Mesenteric fat pad (tissue), 1 donor: ENCODE data around the gene MTA3. TPM values are rescaled to one million over a fixed set of nuclear protein-coding genes. Genes with fewer than 3 reads are reported as not detected.

Experiments used
- DNase-seq: peaks from one replicate; pipeline ENCODE4 v3.0.0-alpha.2; 2020; ENCODE audit warnings: low spot score
- total RNA-seq: library from RNA; stranded (reverse); fragmentation: NEBNext Ultra II Directional; extraction: Animal tissue kit (Norgen Biotek cat#: 25700); gene quantifications from one replicate; pipeline ENCODE4 v1.2.1, GENCODE V29; 2021
- donor health status: DM: yes; HTN: yes; CAD: no.

Gene MTA3
- total RNA-seq, 1 donor from 2014 or later = 35.2 TPM

DNA sequence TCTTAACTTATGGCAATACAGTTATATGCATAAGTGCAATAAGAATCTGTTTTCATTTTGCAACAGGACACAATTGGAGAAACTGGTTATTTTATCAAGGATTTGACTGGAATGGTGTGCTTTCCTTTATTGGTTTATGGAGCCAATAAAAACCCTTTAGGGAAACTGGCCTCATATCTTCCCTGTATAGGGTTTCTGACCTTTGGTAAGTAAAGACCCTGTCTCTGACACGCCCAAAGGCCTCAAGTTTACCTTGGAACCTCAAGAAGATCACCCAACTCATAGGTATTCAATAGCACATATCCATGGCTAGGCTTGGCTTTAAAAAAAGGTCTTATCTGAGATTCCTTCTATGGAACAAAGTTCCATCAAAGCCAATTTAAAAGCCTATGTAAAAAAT is 212.7 kb downstream of the MTA3 start:
- no peak for DNase-seq

DNA sequence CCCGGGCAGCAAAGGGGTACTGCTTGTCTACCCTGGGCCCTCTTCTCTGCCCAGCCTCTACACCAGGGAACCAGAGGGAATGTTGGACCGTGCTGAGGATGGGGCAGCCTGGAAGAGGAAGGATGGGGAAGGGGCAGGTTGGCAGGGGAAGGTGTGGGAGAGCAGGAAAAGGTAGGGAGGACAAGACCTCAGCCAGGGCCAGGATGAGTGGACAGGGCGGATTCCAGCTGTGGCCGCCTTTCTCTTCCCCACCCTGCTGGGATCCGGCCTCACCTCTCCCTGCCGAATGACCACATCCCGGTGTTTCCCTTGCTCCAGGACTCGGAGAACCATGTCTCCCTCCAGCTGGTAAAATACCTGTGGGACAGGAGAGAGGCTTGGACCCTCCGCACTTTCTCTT is 215.1 kb downstream of the MTA3 start:
- DNase-seq = no peak

DNA sequence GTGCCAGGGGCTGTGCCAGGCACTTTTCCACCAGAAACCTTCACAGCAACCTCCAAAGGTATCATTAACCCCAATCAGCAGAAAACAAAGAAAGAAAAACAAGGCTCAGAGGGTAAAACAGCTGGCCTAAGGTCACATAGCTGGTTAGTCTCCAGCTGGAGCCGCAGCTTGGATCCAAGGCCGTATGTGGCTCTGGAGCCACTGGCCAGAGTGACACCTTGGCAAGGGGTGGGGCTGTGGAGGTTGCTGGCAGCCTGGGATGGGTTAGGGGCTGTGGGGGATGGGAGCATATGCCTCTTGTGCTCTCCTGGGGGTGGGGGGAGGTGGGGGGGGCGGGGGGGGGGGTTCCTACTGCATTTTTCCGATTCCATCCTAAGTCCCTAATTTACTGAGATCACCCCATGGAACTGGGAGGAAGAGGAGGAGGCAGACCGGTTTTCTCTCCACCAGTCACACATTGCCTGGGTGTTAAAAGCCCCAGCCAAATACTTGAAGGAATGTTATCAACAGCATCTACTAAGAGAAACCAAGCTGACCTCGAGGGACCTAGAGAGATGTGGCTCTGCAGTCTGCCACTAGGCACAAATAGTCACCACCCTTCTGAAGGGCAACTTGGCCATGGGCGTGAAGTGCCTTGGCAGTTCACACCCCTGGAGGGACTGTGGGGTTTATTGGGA is 215.9 kb downstream of the MTA3 start:
- no peak for DNase-seq

DNA sequence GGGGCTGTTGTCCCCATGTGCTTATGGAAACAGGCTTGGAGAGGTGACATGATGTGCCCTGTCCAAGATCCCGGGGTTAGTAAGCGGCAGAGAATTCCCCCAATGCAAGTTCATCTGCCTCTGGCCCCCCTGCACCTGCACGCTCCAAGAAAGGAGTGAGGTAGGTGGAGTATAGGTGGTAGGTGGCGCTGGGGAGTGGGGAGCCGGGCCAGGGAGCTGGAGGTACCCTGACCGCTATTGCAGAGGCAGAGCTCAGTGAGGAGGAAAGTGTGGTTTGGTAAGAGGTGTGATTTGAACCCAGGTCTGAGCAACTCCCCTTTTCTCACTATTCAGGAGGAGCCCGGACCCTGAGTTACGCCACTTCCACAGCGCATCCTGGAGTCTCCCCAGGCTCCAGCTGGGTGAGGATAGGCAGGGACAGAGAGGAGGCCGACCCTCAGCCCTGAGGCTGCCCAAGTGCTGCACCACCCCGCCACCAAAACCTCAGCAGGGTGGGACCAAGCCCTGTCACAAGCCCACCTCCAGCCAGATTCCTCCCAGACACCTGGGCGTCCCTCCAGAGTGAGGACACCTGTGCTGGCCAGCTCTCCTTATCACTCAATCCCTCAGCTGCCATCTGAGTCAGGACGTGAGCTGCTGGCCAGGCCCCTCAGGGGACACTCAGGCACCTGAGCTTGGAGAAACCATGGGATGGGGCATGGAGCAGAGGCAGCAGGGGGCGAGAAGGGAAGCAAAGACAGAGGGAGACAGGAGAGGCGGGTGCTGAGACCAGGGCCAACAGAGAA is 218.3 kb downstream of the MTA3 start:
- peak; percentile 75 for DNase-seq

DNA sequence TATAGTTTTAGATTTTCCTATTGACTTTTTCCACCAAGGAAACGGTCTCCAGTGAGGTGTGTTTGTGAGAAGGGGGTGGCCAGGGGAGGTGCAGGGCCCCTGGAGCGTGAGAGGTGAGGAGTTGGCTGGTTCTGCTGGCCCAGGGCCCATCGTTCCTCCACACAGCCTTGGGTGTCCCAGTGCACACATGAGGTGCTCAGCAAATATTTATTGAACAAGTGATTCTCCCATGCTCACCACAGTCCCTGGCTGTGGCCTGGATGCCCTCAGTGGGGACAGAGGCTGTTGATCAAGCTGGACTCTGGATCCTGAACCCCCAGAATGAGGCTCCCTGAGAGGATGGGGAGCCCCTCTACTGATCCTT is 219.0 kb downstream of the MTA3 start:
- DNase-seq = peak; percentile 43

DNA sequence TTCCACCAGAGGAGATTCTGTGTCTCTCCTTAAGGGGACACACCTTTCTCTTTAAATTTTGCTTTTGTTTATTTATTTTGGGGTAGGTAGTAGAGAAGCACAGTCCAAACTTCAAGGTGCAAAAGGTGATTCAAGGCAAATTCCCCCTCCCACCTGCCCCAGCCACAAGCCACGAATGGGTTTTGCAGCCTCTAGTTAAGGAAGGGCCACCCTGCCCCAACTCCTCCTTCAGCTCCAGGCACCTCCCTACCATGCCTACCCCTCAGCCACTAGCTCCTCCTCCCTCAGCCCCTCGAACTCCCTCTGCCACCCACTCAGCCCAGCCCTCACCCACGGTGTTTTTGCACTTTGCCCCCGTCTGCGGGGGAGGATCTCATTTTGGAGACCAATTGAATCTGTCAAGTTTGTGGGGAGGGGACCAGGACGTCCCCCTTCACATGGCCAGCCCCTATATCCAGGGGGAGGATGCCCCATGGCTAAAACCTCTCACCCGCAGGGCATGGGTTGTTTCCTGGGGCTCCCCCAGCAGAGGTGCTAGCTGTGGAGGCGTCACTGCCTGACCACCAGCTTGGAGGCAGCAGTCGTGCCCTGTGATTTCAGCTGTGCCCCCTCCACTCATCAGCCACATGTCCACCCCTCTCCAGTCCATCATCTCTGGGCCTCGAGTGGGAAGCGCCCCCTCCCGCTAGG is 219.5 kb downstream of the MTA3 start:
- peak; percentile 83 for DNase-seq

DNA sequence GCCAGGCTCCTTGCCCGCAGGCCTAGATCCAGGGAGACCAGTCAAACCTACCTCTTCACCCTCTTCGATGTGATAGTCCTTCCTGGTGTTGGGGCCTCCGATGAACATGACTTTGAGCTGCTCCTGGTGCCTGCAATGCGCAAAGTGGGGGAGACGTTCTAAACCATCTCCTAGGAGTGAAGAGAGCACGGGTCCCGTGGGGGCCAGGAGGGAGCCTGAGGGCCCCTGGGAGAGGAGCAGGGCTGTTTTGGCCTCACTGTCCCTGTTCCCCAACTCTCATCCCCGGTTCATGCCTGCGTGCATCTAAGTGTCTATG is 220.0 kb downstream of the MTA3 start:
- peak; percentile 39 for DNase-seq

DNA sequence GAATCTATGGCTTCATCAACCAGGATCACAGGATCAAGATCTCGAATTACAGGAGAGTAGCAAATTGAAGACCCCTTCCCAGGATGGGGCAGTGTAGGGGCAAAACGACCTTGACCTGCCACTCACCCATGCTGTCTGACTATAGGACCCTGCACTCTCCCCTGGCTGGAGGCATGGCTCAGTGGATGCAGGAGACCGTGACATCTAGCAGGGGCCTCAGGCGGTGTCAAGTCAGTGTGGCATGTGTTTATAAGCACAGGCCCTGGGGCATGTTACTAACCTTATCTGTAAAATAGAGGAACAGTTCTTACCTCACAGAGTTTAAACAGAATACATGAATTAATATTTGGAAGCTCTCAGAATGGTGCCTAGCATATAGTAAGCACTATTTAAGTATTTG is 220.4 kb downstream of the MTA3 start:
- DNase-seq = no peak

DNA sequence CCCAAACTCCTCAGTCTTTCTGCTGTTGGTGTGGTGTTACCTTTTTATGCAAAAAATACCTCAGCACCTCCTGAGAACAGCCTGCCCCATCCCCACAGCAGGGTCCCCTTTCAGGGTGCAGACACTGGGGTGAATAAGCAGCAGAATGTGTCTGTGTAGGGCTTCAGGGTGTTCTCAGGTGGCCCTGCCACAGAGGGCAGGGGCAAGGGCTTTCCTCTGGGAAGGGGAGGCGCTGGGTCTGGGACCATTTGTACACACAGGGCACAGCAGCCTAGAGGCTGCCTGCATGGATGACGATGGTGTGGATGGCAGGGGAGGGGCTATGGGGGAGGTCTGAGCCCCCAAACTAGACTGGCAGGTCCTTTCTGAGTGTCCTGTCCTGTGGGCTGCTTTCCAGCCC is 221.3 kb downstream of the MTA3 start:
- peak; percentile 39 for DNase-seq

DNA sequence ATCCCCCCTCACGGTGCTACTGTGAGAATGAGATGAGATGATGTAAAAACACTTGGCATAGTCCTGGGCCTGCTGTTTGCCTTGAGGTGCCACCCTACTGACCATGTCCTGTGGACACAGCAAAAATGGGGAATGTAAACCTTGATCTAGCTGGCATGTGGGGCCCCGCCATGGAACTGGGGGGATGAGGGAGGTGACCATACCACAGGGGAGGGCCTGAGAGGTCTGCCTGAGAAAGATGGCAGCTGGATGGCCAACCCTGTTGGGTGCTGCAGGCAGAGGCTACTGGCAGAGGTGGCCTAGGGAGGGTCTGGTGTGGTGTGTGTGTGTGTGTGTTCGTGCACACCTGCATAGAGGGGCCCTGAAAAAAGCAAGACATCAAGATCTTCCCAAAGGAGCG is 223.2 kb downstream of the MTA3 start:
- DNase-seq = no peak

DNA sequence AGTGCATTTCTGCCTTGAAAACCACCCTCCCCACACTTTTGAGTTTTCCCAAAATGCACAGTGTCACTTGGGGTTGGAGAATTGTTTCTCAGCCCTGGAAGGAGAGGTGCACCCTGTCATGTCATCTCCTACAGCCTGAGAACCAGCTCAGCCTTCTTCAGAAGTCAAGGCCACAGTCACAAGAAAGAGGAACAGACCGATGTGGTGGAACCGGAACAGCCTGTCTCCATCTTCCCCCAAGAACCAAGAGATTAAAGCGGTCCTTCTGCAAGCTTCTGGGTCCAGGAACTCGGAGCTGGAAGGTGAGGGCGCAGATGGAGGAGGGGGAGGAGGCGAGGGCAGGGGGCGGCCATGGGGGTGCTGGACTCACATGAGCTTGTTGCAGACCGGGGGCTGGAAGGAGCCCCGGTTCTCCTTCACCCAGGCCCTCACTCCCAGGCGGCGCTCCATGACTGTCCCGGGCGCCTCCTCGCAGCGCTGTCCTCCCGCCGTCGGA is 223.7 kb downstream of the MTA3 start:
- peak; percentile 28 for DNase-seq

DNA sequence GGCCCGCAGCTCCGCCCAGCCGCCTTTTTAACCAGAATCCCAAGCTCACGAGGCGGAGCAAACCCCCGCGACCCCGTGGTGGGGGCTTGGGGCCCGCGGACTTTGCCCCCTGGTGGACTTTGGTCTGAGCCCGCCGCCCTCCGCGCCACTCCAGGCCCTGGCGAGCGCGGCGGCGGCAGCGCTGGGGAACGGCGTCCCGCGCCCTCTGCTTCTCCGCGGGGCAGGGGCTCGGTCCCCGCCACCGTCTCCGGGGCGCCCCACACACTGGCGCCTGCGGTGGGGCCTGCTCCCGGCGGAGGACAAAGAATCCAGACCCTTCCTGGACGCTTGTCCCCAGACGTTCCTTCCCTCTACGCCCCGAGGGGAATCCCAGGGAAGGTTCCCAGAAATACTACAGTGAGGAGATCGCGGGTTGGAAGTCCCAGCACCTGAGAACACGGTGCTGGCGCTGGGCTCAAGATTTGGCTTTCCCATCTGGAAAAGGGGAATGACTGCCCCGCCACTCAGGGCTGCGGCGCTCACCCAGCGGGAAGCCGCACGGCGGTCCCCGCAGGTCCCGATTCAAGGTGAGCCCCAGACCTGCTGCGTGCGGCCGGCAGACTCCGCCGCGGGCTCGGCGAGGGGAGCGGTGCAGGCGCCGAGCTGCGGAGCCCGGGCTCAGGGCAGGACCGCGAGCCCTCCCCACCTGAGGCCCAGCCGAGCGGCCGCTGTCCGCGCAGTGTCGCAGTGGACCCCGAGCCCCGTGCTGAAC is 224.3 kb downstream of the MTA3 start, which contains the start of gene HAAO:
TSS of gene HAAO (minus strand) at position 1 of the 751 bp plus-strand sequence. CDS start 47 bp downstream, outside the sequence.
- DNase-seq = peak; percentile 92

DNA sequence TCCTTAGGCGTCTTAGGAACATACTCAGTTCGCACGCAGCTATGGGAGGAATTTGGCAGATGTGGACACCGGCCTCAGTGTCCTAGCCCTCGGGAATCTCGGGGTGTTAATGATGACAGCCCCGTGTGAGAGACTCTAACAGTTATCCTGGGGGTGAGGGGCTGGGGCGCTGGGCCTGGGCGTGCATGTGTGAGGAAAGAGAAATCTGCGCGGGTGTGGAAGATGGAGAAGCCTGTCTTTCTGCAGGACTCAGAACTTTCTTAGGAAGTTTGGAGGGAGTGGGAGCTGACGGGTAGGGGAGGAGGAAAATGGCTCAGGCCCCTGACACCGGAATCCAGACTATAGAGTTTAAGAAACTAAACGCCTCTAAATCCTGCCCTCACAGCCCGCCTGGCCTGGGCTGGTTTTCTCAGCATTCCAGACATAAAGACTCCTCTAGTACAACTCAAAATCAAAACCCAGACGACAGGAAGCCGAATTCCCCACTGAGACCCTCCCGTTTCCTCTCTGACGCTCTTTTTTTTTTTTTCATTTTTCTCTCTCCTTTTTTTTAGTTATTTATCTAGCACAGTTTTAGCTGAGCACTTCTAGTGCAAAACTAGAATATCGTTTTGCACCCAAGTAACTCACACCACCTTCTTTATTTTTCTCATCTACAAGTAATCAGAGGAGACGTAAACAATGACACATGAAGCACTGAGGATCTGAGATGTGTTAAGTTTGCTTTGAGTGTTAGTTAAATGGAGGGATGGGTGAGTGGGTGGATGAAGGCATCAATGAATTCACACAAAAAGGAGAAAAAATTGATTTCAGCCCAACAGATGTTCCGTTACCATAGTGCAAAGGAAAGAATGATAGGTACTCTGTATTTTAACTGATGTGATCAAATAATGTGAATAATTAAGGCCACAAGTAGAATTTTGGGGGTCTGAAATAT is 225.2 kb downstream of the MTA3 start:
- DNase-seq = no peak

DNA sequence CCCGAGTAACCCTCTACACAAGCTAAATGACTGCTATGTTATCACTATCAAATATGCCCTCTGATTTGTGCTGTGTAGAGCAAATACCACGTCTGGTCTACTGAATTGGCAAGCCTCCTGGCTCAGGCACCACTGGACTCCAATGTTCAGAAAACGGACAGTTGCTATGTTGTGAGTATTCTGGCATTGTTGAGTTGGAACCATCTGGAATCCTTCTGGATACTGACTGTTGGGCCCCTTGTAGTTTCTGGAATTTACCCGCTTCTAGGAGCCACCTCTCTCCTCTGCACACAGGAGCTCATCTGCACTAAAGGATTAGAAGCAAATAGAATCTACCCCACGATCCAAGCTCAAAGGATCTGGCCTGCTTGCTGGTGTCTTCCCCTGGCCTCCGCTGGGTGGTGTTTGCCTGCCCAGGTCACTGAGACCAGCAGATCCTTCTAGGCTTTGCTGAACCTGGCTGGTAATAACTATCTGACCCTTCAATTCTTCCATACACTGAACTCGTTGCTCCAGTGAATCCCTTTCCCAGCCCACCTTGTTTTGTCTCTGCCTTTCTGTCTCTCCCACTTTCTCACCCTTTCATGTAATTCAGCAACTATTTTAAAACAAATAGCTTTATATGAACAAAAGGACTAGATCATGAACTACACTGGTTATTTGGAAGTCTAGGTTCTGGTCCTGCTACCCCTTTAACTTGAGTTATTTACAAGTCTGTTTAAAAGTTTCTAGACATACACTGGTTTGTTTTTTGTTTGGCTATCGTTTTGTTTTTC is 226.0 kb downstream of the MTA3 start:
- peak; percentile 87 for DNase-seq

DNA sequence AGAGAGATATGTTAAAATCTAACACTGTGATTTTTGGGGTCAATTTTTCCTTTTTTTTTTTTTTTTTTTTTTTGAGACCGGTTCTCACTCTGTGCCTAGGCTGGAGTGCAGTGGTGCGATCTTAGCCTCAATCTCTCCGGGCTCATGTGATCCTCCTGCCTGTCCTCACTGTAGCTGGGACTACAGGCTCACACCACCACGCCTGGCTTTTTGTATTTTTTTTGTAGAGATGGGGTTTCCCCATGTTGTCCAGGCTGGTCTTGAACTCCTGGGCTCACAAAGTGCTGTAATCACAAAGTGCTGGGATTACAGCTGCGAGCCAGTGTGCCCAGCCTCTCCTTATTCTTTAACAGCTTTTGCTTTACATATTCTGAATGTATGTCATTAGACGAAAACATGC is 226.8 kb downstream of the MTA3 start:
- DNase-seq = no peak

DNA sequence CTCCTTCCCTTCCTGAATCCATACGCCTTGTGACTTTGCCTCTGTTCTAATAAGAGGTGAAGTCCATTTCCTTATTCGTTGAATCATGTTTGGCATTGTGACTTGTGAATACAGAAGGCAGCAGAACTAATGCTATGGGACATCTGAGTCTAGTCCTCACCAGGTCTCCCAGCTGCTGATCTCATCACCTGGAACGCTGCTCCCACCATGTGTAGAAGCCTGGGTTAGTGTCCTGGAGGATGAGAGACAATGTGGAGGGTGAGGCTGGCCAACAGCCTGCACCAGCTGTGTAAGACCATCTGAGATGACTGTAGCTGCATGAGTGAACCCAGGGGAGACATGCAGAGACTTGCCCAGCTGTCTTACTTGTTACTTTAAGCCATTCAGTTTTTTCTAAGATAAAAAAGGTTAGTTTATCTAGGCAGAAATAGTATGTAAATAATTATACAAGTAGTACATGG is 227.4 kb downstream of the MTA3 start:
- peak; percentile 33 for DNase-seq

DNA sequence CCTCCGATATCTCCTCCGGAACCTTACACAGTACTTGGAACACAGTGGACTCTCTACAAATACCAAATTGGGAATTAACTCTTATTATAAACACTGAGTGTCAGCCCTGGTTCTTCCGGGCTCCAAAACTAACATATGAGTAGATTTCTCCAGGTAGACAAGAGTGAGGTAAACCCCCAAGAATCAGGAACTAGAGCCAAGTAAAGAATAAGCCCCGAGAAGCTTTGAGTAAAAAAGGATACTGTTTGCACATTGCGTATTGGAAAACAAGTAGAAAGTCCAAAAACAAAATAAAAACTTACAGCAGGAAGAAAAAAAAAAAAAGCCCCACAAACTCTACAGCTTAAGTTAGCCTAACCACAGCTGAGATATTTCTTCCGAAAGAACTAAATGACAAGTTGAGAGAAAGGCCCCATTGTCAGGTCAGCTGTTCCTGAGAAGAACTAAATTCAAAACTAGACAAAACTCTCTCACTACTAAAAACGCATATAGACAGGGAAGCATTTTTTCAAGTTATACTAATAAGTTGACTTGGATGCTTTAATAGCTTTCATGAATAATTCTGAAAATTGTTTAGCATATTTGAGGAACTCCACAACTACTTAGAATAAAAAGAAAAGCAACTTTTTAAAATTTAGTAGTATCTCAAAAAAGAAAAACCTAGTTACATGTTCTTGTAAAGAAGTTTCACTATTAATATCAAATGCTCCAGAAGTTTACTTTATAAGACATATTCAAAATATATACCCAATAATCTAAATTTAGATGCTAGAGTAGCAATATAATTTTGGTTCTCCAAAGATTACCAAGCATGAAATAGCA is 228.2 kb downstream of the MTA3 start:
- no peak for DNase-seq

DNA sequence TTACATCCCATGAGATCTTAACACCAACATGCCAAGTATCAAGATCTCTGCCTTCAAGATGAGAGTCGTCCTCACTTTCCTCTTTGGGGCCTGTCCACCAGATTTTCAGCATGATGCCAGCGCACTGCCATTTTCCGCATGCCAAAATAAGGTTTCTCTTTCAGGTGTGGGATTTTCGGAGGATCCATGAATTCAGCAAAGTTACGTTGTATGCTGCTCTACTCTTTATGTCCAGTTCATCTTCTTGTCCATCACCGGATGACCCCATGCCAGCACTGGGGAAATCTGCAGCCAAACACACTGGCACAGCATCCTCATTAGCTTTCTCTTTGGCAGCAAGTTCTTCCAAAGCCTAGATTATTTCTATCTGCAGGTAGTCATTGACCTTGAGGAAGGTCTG is 228.8 kb downstream of the MTA3 start:
- peak; percentile 53 for DNase-seq

DNA sequence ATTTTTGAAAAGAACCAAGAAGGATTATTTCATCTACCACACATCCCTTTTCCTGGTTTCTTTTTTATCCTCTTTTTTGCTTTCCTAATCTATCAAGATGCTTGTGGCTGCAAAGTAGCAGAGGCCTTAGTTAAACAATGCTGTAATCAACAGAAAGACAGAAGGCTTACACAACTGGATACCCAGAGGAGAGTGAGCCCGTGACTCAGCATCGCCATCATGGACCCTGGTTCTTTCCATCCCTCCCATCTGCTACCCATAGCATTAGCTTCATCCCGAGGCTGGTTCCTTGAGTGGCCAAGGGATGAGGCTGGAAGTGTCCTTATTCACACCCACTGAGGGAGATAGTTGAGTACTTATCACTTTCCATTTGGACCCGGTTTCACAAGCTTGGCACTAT is 231.4 kb downstream of the MTA3 start:
- no peak for DNase-seq
